Esophagus squamous epithelium (tissue), 5 donors: Measurements from ENCODE around the gene HELQ. TPM values are rescaled to one million over a fixed set of nuclear protein-coding genes. Genes with fewer than 3 reads are reported as not detected.
"Not testable (repeated sequence)": the region's sequence is repeated elsewhere in the genome, so short reads cannot be mapped to it uniquely, and the experiment has no call there.

Experiments used
- DNase-seq: peaks from one replicate; lab custom pipeline; 2025; lab: John Stamatoyannopoulos, UW
- H3K27ac ChIP-seq, 4 donors: fragments of 200-600 bp; sonication (generic); one replicate each; pipeline ENCODE4 v1.5.1; 2016 to 2019; ENCODE audit warnings: mild to moderate bottlenecking in 1 of 4
- H3K27me3 ChIP-seq, 4 donors: fragments of 200-600 bp; sonication (generic); 1 replicate in 3 of 4; 2 replicates in 1 of 4; pipeline versions ENCODE4 v1.5.1 to v1.6.0; 2017 to 2021; ENCODE audit warnings: antibody characterized with exemption in 1 of 4
- H3K36me3 ChIP-seq, 3 donors: fragments of 200-600 bp; sonication (generic); one replicate each; pipeline ENCODE4 v1.5.1; 2016 to 2019
- H3K4me1 ChIP-seq, 3 donors: fragments of 200-600 bp; sonication (generic); one replicate each; pipeline ENCODE4 v1.5.1; 2017 to 2019
- H3K4me3 ChIP-seq, 4 donors: fragments of 200-600 bp; sonication (generic); 1 replicate in 3 of 4; 2 replicates in 1 of 4; pipeline ENCODE4 v1.5.1; 2016 to 2019; ENCODE audit warnings: mild to moderate bottlenecking in 2 of 4, moderate library complexity in 1 of 4
- H3K9me3 ChIP-seq, 3 donors: fragments of 200-600 bp; sonication (generic); one replicate each; pipeline ENCODE4 v1.5.1; 2016 to 2019
- CTCF ChIP-seq, 6 experiments: fragments of 450-650 bp in 4 of 6; fragments of 200-600 bp in 2 of 6; sonication (generic) in 2 of 6; IDR thresholded peaks; one replicate each; pipeline ENCODE4 v1.5.1; 2016 to 2019; ENCODE audit warnings: antibody characterized with exemption in 6 of 6, mild to moderate bottlenecking in 4 of 6, moderate library complexity in 4 of 6
- POLR2A ChIP-seq, 4 donors: fragments of 450-650 bp; IDR thresholded peaks; one replicate each; pipeline ENCODE4 v1.6.1; 2017; ENCODE audit warnings: antibody characterized with exemption in 4 of 4, mild to moderate bottlenecking in 4 of 4, moderate library complexity in 3 of 4
- WGBS, 2 donors: methylation state at CpG; one replicate each; pipeline ENCODE4 v1.1.5; 2018; 5-methylcytosine and 5-hydroxymethylcytosine counted together
- intact Hi-C: fragments of 100-400 bp; cut with DNase I; formaldehyde crosslinking; loops from one replicate; pipeline ENCODE4 v1.15.0; 2022
- total RNA-seq, 4 donors: library from RNA; depleted of rRNA; stranded (reverse); fragments of >200 nt; gene quantifications; one replicate each; pipeline ENCODE4 v1.1.0, GENCODE V29; 2016
- donor health status: DM: yes; HTN: yes; CAD: no.

The HELQ gene
- 10 to 100 TPM in 2 of 4 donors, 1 to 10 TPM in 2; 5.0 to 19.8 (median 12.4) TPM for total RNA-seq

DNA sequence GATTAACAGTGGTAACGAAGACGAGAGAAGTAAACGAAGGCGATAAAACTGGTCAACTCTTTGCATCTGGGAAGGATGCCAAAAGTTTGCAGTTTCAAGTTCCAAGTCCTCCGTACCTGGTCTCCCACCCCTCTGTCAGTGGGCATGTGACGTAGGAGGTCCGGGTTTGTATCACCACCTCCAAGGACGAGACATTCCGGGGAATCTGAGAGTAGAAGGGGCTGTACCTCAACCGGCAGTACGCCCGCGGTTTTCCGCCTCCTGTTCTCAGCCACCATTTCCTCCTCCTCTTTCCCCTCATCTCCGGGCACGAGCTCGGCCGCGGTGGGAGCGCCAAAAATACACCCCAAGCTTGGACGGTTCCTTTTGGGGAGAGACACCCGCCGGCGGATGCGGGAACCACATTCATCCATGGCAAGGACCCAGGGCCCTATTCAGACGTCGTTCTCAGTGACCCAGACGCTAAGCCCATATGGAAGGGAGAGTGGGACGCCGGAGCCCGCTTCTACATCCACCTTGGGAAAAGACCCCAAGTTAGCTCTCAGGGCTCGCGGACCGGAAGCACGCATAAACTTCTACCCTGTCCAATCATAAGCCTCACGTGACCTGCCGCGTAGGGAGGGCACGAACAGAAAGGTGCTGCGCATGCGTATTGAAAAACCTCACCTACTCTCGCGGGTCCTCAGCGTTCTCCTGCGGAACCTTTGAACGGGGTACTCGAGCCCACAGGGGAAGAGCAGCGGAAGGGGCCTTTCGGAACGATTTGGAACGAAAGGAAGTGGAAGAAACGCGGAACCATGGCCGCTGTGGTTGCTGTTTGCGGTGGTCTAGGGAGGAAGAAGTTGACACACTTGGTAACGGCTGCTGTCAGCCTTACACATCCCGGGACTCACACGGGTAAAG, at the start of gene HELQ, which contains the start of gene MRPS18C:
Gene HELQ (minus strand): TSS at position 543 of the 903 bp plus-strand sequence. CDS start 130 bp downstream, at position 413.
Gene MRPS18C (plus strand): TSS at position 778 of the 903 bp plus-strand sequence. CDS start 20 bp downstream, at position 798.
- intact Hi-C loops, result no loop called here
- Histone ChIP-seq H3K36me3 (peaks cover 0 to 66% (median 5%) of the 10 kb centered on the region in 3 donors), H3K4me3 (peak within 1 kb of the TSS; percentile 76 to 89 (median 82)), H3K9me3 (no peaks in the 10 kb centered on the region), H3K27ac (peak within 1 kb of the TSS; percentile 92 to 99 (median 98)), H3K4me1 (peaks cover 0 to 43% (median 23%) of the 10 kb centered on the region in 3 donors), H3K27me3 (no peaks in the 10 kb centered on the region)
- TF ChIP-seq CTCF (IDR thresholded peaks at IDR 0.05) (peak in 4 of 6 experiments; percentile 22 to 44 (median 29)), POLR2A (IDR thresholded peaks at IDR 0.05) (peak in 2 of 4 donors; percentile 63 to 74)
- peak; percentile 87 for DNase-seq
- WGBS, 2 donors, result 0% methylated on average over 25 to 30 of the region's 58 CpGs

- H3K27me3 ChIP-seq, result no peaks in the 10 kb centered on the region
- intact Hi-C loops, result loop anchor here (5.0 kb wide), 1 partner anchor 137 kb away; no protein-coding TSS in a partner anchor
- no peaks in the 10 kb centered on the region for H3K36me3 ChIP-seq
- TF ChIP-seq POLR2A (IDR thresholded peaks at IDR 0.05) (no peak), CTCF (IDR thresholded peaks at IDR 0.05) (no peak)
- no peaks in the 10 kb centered on the region for H3K9me3 ChIP-seq
- H3K27ac ChIP-seq, result no peak overlapping the region
- no peaks in the 10 kb centered on the region for H3K4me1 ChIP-seq
- DNase-seq, result no peak
- no peak overlapping the region for H3K4me3 ChIP-seq
- 91 to 92% methylated on average over 6 to 9 of the region's 10 CpGs for WGBS, 2 donors
Measured at GRCh38 chr4:83504996-83505395, 49.4 kb upstream of the HELQ start.

GRCh38 chr4:83504503-83504902, 48.9 kb upstream of the HELQ start:
- no peaks in the 10 kb centered on the region for H3K4me1 ChIP-seq
- intact Hi-C loops, result no loop called here
- WGBS, 2 donors, result 52 to 55% methylated on average over 4 of the region's 4 CpGs
- H3K4me3 ChIP-seq, result no peak overlapping the region
- H3K9me3 ChIP-seq, result no peaks in the 10 kb centered on the region
- TF ChIP-seq POLR2A (IDR thresholded peaks at IDR 0.05), result no peak
- TF ChIP-seq CTCF (IDR thresholded peaks at IDR 0.05), result no peak
- no peaks in the 10 kb centered on the region for H3K36me3 ChIP-seq
- DNase-seq, result no peak
- H3K27me3 ChIP-seq, result no peaks in the 10 kb centered on the region
- H3K27ac ChIP-seq, result no peak overlapping the region

- H3K27ac ChIP-seq, result no peak overlapping the region
- H3K9me3 ChIP-seq, result no peaks in the 10 kb centered on the region
- no peaks in the 10 kb centered on the region for H3K4me1 ChIP-seq
- no peak for TF ChIP-seq CTCF (IDR thresholded peaks at IDR 0.05)
- TF ChIP-seq POLR2A (IDR thresholded peaks at IDR 0.05), result no peak
- H3K27me3 ChIP-seq, result no peaks in the 10 kb centered on the region
- no peaks in the 10 kb centered on the region for H3K36me3 ChIP-seq
- no peak overlapping the region for H3K4me3 ChIP-seq
- no peak for DNase-seq
- intact Hi-C loops, result no loop called here
Measured at GRCh38 chr4:83503974-83504373, 48.4 kb upstream of the HELQ start.

GRCh38 chr4:83501671-83502070, 46.0 kb upstream of the HELQ start:
- 69 to 78% methylated on average over 3 of the region's 3 CpGs for WGBS, 2 donors
- H3K27ac ChIP-seq, H3K27me3 ChIP-seq, H3K9me3 ChIP-seq, H3K36me3 ChIP-seq, H3K4me1 ChIP-seq, DNase-seq, H3K4me3 ChIP-seq, intact Hi-C loops: not testable (repeated sequence)
